RWPE2 (cell line): ENCODE measurements around the gene SLC6A3.
"Not testable (repeated sequence)": the region's sequence is repeated elsewhere in the genome, so short reads cannot be mapped to it uniquely, and the experiment has no call there.

ENCODE experiments used
- ATAC-seq: fragments of 200-7000 bp; cut with Tn5 transposase; 3 replicates; pipeline ENCODE4 v1.9.1; 2021; ENCODE audit warnings: low read depth
- DNase-seq: peaks from one replicate; pipeline ENCODE4 v3.0.0-alpha.2; 2020; ENCODE audit warnings: low spot score
- H3K27ac ChIP-seq: fragments of 450-650 bp; 2 replicates; pipeline ENCODE4 v1.5.1; 2017; ENCODE audit warnings: mild to moderate bottlenecking; ENCODE audit not compliant: poor library complexity, severe bottlenecking
- H3K27me3 ChIP-seq: fragments of 250-450 bp; sonication (Bioruptor Pico); 2 replicates; pipeline ENCODE4 v1.5.1; 2021; ENCODE audit warnings: mild to moderate bottlenecking, moderate library complexity; ENCODE audit not compliant: insufficient read depth, poor library complexity, severe bottlenecking
- H3K36me3 ChIP-seq: fragments of 250-450 bp; sonication (Bioruptor Pico); 2 replicates; pipeline ENCODE4 v1.5.1; 2020; ENCODE audit warnings: low read depth, mild to moderate bottlenecking, moderate library complexity
- H3K4me1 ChIP-seq: fragments of 250-450 bp; sonication (Bioruptor Pico); 2 replicates; pipeline ENCODE4 v1.5.1; 2021; ENCODE audit warnings: mild to moderate bottlenecking, moderate library complexity; ENCODE audit not compliant: insufficient read depth, poor library complexity, severe bottlenecking
- H3K4me3 ChIP-seq: fragments of 250-450 bp; sonication (Bioruptor Pico); 2 replicates; pipeline ENCODE4 v1.5.1; 2021; ENCODE audit warnings: mild to moderate bottlenecking, moderate library complexity; ENCODE audit not compliant: severe bottlenecking
- H3K9me3 ChIP-seq: fragments of 250-450 bp; sonication (Bioruptor Pico); 2 replicates; pipeline ENCODE4 v1.5.1; 2021; ENCODE audit warnings: mild to moderate bottlenecking, moderate library complexity; ENCODE audit not compliant: severe bottlenecking
- CTCF ChIP-seq: fragments of 450-650 bp; IDR thresholded peaks from one replicate; pipeline ENCODE4 v1.5.1; 2017; ENCODE audit warnings: mild to moderate bottlenecking, moderate library complexity; ENCODE audit not compliant: poor library complexity, severe bottlenecking

Gene SLC6A3

DNA sequence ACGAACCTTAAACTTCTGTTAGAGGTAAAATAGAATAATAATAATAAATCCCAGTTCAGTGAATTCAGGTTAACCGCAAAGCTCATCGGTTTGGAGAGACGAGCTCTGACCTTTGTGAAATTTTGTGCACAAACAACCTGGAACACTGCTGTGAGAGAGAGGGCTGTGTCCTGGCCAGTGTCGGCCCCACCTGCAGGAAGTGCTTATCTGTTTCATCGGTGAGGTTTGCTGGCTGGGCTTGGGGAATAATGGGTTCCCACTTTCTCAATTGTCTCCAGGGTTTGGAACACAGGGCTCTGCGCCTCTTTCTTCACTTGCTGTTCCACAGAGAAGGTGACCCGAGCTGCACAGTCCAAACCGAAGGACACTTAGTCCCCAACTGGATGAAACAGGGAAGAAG lies 81.0 kb downstream of the SLC6A3 start:
- no peaks in the 10 kb centered on the region for H3K4me1 ChIP-seq
- no peak overlapping the region for H3K4me3 ChIP-seq
- peaks cover 58% of the 10 kb centered on the region for H3K27me3 ChIP-seq
- H3K9me3 ChIP-seq: no peaks in the 10 kb centered on the region
- H3K36me3 ChIP-seq: no peaks in the 10 kb centered on the region
- no peak for TF ChIP-seq CTCF
- H3K27ac ChIP-seq: no peak overlapping the region
- no peak for ATAC-seq
- no peak for DNase-seq

DNA sequence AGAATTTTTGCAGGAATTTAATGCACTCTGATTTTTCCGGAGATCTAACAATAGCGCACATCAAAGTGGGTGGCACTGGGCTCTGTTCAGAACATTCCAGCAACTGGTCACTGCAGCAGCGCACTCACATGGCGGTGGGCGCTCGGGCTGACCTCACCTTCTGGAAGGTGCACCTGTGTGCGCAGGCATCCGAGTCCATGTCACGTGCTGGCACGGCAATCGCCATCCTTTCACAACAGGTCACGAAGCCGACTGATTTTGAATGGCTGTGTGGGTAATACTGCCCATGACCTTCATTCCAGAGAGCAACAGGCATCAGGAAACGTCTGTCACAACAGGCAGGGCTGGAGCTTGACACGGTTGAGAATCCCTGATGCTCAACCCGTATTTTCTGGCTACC lies 81.7 kb downstream of the SLC6A3 start:
- no peak overlapping the region for H3K4me3 ChIP-seq
- H3K4me1 ChIP-seq: no peaks in the 10 kb centered on the region
- DNase-seq (no peak), ATAC-seq (no peak; the same call in 2 of the 3 replicates)
- H3K36me3 ChIP-seq: no peaks in the 10 kb centered on the region
- no peaks in the 10 kb centered on the region for H3K9me3 ChIP-seq
- no peak overlapping the region for H3K27ac ChIP-seq
- TF ChIP-seq CTCF: no peak
- H3K27me3 ChIP-seq: peaks cover 59% of the 10 kb centered on the region

- no peaks in the 10 kb centered on the region for H3K9me3 ChIP-seq
- ATAC-seq (peak; percentile 44; the same call in 1 of the 3 replicates), DNase-seq (no peak)
- no peak for TF ChIP-seq CTCF
- no peak overlapping the region for H3K4me3 ChIP-seq
- H3K4me1 ChIP-seq: no peaks in the 10 kb centered on the region
- no peaks in the 10 kb centered on the region for H3K36me3 ChIP-seq
- no peak overlapping the region for H3K27ac ChIP-seq
- H3K27me3 ChIP-seq: peaks cover 59% of the 10 kb centered on the region
Measured at GRCh38 chr5:1363160-1363559, 82.1 kb downstream of the SLC6A3 start.

- no peaks in the 10 kb centered on the region for H3K9me3 ChIP-seq
- H3K27me3 ChIP-seq: peaks cover 59% of the 10 kb centered on the region
- no peak overlapping the region for H3K4me3 ChIP-seq
- H3K4me1 ChIP-seq: no peaks in the 10 kb centered on the region
- TF ChIP-seq CTCF: no peak
- no peaks in the 10 kb centered on the region for H3K36me3 ChIP-seq
- no peak overlapping the region for H3K27ac ChIP-seq
- DNase-seq (no peak), ATAC-seq (no peak)
Measured at GRCh38 chr5:1362242-1363015, 82.8 kb downstream of the SLC6A3 start.

GRCh38 chr5:1360861-1361260 lies 84.4 kb downstream of the SLC6A3 start:
- Histone ChIP-seq H3K4me3 (no peak overlapping the region), H3K27me3 (peaks cover 52% of the 10 kb centered on the region), H3K27ac (no peak overlapping the region), H3K36me3 (no peaks in the 10 kb centered on the region), H3K9me3 (no peaks in the 10 kb centered on the region), H3K4me1 (no peaks in the 10 kb centered on the region)
- DNase-seq: no peak
- TF ChIP-seq CTCF: no peak
- no peak for ATAC-seq

GRCh38 chr5:1360367-1360766 lies 84.9 kb downstream of the SLC6A3 start:
- not testable (repeated sequence) for ATAC-seq, H3K4me3 ChIP-seq, DNase-seq, H3K9me3 ChIP-seq, H3K36me3 ChIP-seq, H3K4me1 ChIP-seq, H3K27ac ChIP-seq
- H3K27me3 ChIP-seq: peaks cover 49% of the 10 kb centered on the region
